T-helper 22 cell (primary cell): ENCODE results near the gene TMEM178A.
"Not testable (repeated sequence)": the region's sequence is repeated elsewhere in the genome, so short reads cannot be mapped to it uniquely, and the experiment has no call there.

ENCODE experiments used
- DNase-seq: peaks from one replicate; pipeline ENCODE4 v3.0.0-alpha.2; 2020; ENCODE audit warnings: low read depth

Gene TMEM178A

GRCh38 chr2:39648580-39648979 is 17.1 kb upstream of the TMEM178A start:
- DNase-seq: no peak

- DNase-seq: no peak
Observed at GRCh38 chr2:39649511-39649910, 16.2 kb upstream of the TMEM178A start.

- DNase-seq: no peak
Observed at GRCh38 chr2:39650468-39650867, 15.2 kb upstream of the TMEM178A start.

GRCh38 chr2:39656215-39656614 is 9.5 kb upstream of the TMEM178A start:
- not testable (repeated sequence) for DNase-seq

GRCh38 chr2:39657287-39657937 is 8.3 kb upstream of the TMEM178A start:
- no peak for DNase-seq

GRCh38 chr2:39658371-39658770 is 7.3 kb upstream of the TMEM178A start:
- no peak for DNase-seq

- DNase-seq: no peak
Observed at GRCh38 chr2:39659765-39660611, 5.7 kb upstream of the TMEM178A start.

GRCh38 chr2:39660612-39661236 is 5.0 kb upstream of the TMEM178A start:
- no peak for DNase-seq

- DNase-seq: no peak
Observed at GRCh38 chr2:39661826-39662225, 3.9 kb upstream of the TMEM178A start.

GRCh38 chr2:39663187-39663930 is 2.4 kb upstream of the TMEM178A start:
- DNase-seq: no peak

GRCh38 chr2:39664232-39664887 is 1.4 kb upstream of the TMEM178A start:
- DNase-seq: no peak

- no peak for DNase-seq
Observed at GRCh38 chr2:39664888-39665591, 677 bp upstream of the TMEM178A start.

GRCh38 chr2:39666491-39667101 is 879 bp downstream of the TMEM178A start:
- DNase-seq: no peak

- no peak for DNase-seq
Observed at GRCh38 chr2:39667104-39667885, 1.6 kb downstream of the TMEM178A start.

- DNase-seq: no peak
Observed at GRCh38 chr2:39667886-39668276, 2.2 kb downstream of the TMEM178A start.

- no peak for DNase-seq
Observed at GRCh38 chr2:39668576-39669080, 2.9 kb downstream of the TMEM178A start.

GRCh38 chr2:39671604-39672003 is 5.9 kb downstream of the TMEM178A start:
- no peak for DNase-seq

GRCh38 chr2:39673018-39673417 is 7.3 kb downstream of the TMEM178A start:
- no peak for DNase-seq

- no peak for DNase-seq
Observed at GRCh38 chr2:39676342-39676741, 10.6 kb downstream of the TMEM178A start.

- no peak for DNase-seq
Observed at GRCh38 chr2:39678170-39678569, 12.5 kb downstream of the TMEM178A start.
